OCI-LY7 (cell line): ENCODE results near the gene DOK3. TPM values are rescaled to one million over a fixed set of nuclear protein-coding genes. Genes with fewer than 3 reads are reported as not detected.
A peak's percentile ranks its signal among the peaks of the same experiment; 100 is the strongest.

ENCODE experiments used
- BruUV-seq: library from RNA; stranded (reverse); fragments of 400-500 nt; replicated peaks from 2 replicates; lab custom pipeline; 2021; lab: Mats Ljungman, UMichigan
- CTCF ChIA-PET: fragments of 300-600 bp; sonication (Branson Sonifier 250); formaldehyde crosslinking; loops from one replicate; lab custom pipeline; 2022; ENCODE audit warnings: antibody characterized with exemption; ENCODE audit not compliant: unreplicated experiment; lab: Charles Lee
- POLR2A ChIA-PET: fragments of 300-600 bp; sonication (Branson Sonifier 250); formaldehyde crosslinking; loops from one replicate; lab custom pipeline; 2022; ENCODE audit warnings: antibody characterized with exemption; lab: Charles Lee
- DNase-seq: peaks from one replicate; pipeline ENCODE4 v3.0.0-alpha.2; 2015; ENCODE audit warnings: low spot score
- H2AFZ ChIP-seq: fragments of 200-600 bp; sonication (generic), shearing (Covaris generic); 2 replicates; pipeline ENCODE4 v1.6.1; 2014; ENCODE audit warnings: mild to moderate bottlenecking, antibody characterized with exemption, low read length, moderate library complexity
- H3K27ac ChIP-seq: fragments of 200-600 bp; sonication (generic); 2 replicates; pipeline ENCODE4 v1.5.1; 2014; ENCODE audit warnings: mixed run types, low read depth, mild to moderate bottlenecking, moderate library complexity, low read length, inconsistent platforms; ENCODE audit not compliant: poor library complexity, severe bottlenecking
- H3K36me3 ChIP-seq: fragments of 200-600 bp; sonication (generic); 2 replicates; pipeline ENCODE4 v1.6.1; 2014; ENCODE audit warnings: mild to moderate bottlenecking, antibody characterized with exemption, low read length, moderate library complexity, mixed read lengths; ENCODE audit not compliant: insufficient read depth
- H3K4me1 ChIP-seq: fragments of 200-600 bp; sonication (generic); 2 replicates; pipeline ENCODE4 v1.5.1; 2014; ENCODE audit warnings: mild to moderate bottlenecking, low read length; ENCODE audit not compliant: insufficient read depth, poor library complexity, severe bottlenecking
- H3K4me2 ChIP-seq: fragments of 200-600 bp; sonication (generic); 2 replicates; pipeline ENCODE4 v1.6.1; 2014; ENCODE audit warnings: mild to moderate bottlenecking, low read length
- H3K4me3 ChIP-seq: fragments of 200-600 bp; sonication (generic); 2 replicates; pipeline ENCODE4 v1.5.1; 2014; ENCODE audit warnings: mild to moderate bottlenecking, low read depth, low read length; ENCODE audit not compliant: poor library complexity, severe bottlenecking
- H3K79me2 ChIP-seq: fragments of 200-600 bp; sonication (generic); 2 replicates; pipeline ENCODE4 v1.6.1; 2016; ENCODE audit warnings: low read depth, mild to moderate bottlenecking, low read length, moderate library complexity, mixed read lengths; ENCODE audit not compliant: insufficient read depth
- H3K9me2 ChIP-seq: fragments of 200-600 bp; sonication (generic); 2 replicates; pipeline ENCODE4 v1.6.1; 2016; ENCODE audit warnings: mild to moderate bottlenecking, low read length, mixed read lengths; ENCODE audit not compliant: insufficient read depth
- H3K9me3 ChIP-seq: fragments of 200-600 bp; sonication (generic); 2 replicates; pipeline ENCODE4 v1.6.1; 2014; ENCODE audit warnings: mild to moderate bottlenecking, mixed run types, low read length, mixed read lengths
- H4K20me1 ChIP-seq: fragments of 200-600 bp; sonication (generic); 2 replicates; pipeline ENCODE4 v1.6.1; 2014; ENCODE audit warnings: mild to moderate bottlenecking, antibody characterized with exemption, low read length, moderate library complexity, mixed read lengths; ENCODE audit not compliant: insufficient read depth
- CTCF ChIP-seq: fragments of 200-600 bp; sonication (generic); conservative IDR thresholded peaks from 2 replicates; pipeline ENCODE4 v1.5.1; 2014; ENCODE audit warnings: mild to moderate bottlenecking, antibody characterized with exemption, low read length, moderate library complexity, mixed read lengths
- EZH2phosphoT487 ChIP-seq: fragments of 200-600 bp; sonication (generic); IDR thresholded peaks from 2 replicates; pipeline ENCODE4 v1.6.1; 2018; ENCODE audit warnings: low read depth, borderline replicate concordance, mild to moderate bottlenecking, mixed run types, antibody characterized with exemption, low read length, moderate library complexity, mixed read lengths
- intact Hi-C: fragments of 100-400 bp; cut with micrococcal nuclease; formaldehyde crosslinking; loops from one replicate; pipeline ENCODE4 v1.10.0; 2022; ENCODE audit not compliant: unreplicated experiment
- total RNA-seq, 2 experiments: library from RNA; depleted of rRNA in 1 of 2; stranded (reverse); fragments of >200 nt in 1 of 2; shearing (Covaris generic) in 1 of 2; gene quantifications; 2 replicates each; pipeline ENCODE4 v1.2.3, GENCODE V29; 2014 to 2022

Gene DOK3
- total RNA-seq, 2 experiments from 2014 or later: 186 to 260 TPM

- DNase-seq: no peak
- ChIA-PET CTCF (no interaction called here), POLR2A (no interaction called here)
- TF ChIP-seq EZH2phosphoT487: no peak
- TF ChIP-seq CTCF: no peak
- Histone ChIP-seq H3K4me3 (no peak overlapping the region), H3K4me1 (peaks cover 10% of the 10 kb centered on the region), H2AFZ (no peak overlapping the region), H3K79me2 (no peaks in the 10 kb centered on the region), H3K9me3 (no peaks in the 10 kb centered on the region), H3K36me3 (no peaks in the 10 kb centered on the region), H3K4me2 (no peak overlapping the region; the same call in 1 of the 2 replicates), H4K20me1 (no peaks in the 10 kb centered on the region), H3K9me2 (no peaks in the 10 kb centered on the region), H3K27ac (no peak overlapping the region)
- intact Hi-C loops: no loop called here
- no TSS peak for BruUV-seq
These were observed 35.6 kb downstream of the DOK3 start for GRCh38 chr5:177474002-177474476.

GRCh38 chr5:177473443-177474001 lies 36.1 kb downstream of the DOK3 start, which contains the start of gene DBN1:
DBN1 (minus strand) TSS chr5:177473634; CDS start chr5:177473521, 113 bp downstream.
- H3K4me2 ChIP-seq: peak within 1 kb of the TSS; percentile 67
- ChIA-PET CTCF (interaction anchor here (0.5 kb wide), 1 partner anchor 21 kb away, joined by 3 read pairs; no protein-coding TSS in a partner anchor), POLR2A (no interaction called here)
- H3K4me1 ChIP-seq: peaks cover 10% of the 10 kb centered on the region
- no peaks in the 10 kb centered on the region for H3K36me3 ChIP-seq
- H3K4me3 ChIP-seq: peak within 1 kb of the TSS; percentile 65
- TF ChIP-seq EZH2phosphoT487 (no peak), CTCF (no peak)
- H4K20me1 ChIP-seq: no peaks in the 10 kb centered on the region
- H3K27ac ChIP-seq: peak within 1 kb of the TSS; percentile 0
- intact Hi-C loops: no loop called here
- no peak within 1 kb of the TSS for H2AFZ ChIP-seq
- H3K79me2 ChIP-seq: no peaks in the 10 kb centered on the region
- no peaks in the 10 kb centered on the region for H3K9me2 ChIP-seq
- H3K9me3 ChIP-seq: no peaks in the 10 kb centered on the region
- DNase-seq: peak; percentile 40
- no TSS peak for BruUV-seq
